SH-SY5Y (cell line): ENCODE results near the gene CROT.

Experiments used
- GATA2 ChIP-seq: IDR thresholded peaks from 2 replicates; pipeline ENCODE4 v1.6.1; 2011; ENCODE audit warnings: mild to moderate bottlenecking, low read depth, low read length
- GATA3 ChIP-seq: IDR thresholded peaks from 2 replicates; pipeline ENCODE4 v1.6.1; 2011; ENCODE audit warnings: low read depth, mild to moderate bottlenecking, low read length, moderate library complexity

GRCh38 chr7:87445897-87446296, 100.4 kb downstream of the CROT start:
- TF ChIP-seq GATA3 (no peak), GATA2 (no peak)
